BE2C (cell line): ENCODE results near the gene ATP6AP2.
"Not testable (repeated sequence)": the region's sequence is repeated elsewhere in the genome, so short reads cannot be mapped to it uniquely, and the experiment has no call there.

ENCODE experiments used
- DNase-seq: peaks from one replicate; pipeline ENCODE4 v3.0.0-alpha.2; 2020
- H3K27me3 ChIP-seq: fragments of 250-450 bp; sonication (Bioruptor Pico); 2 replicates; pipeline ENCODE4 v1.5.1; 2020; ENCODE audit warnings: mild to moderate bottlenecking
- H3K36me3 ChIP-seq: fragments of 250-450 bp; sonication (Bioruptor Pico); 2 replicates; pipeline ENCODE4 v1.5.1; 2020; ENCODE audit warnings: mild to moderate bottlenecking
- H3K4me1 ChIP-seq: fragments of 250-450 bp; sonication (Bioruptor Pico); 2 replicates; pipeline ENCODE4 v1.5.1; 2020
- H3K4me3 ChIP-seq: 2 replicates; pipeline ENCODE4 v1.5.1; 2011; ENCODE audit warnings: low read depth, low read length
- H3K9me3 ChIP-seq: fragments of 250-450 bp; sonication (Bioruptor Pico); 2 replicates; pipeline ENCODE4 v1.5.1; 2020
- TF ChIP-seq, protein P1 (sequence below): IDR thresholded peaks from 2 replicates; pipeline ENCODE4 v1.5.1; 2012; ENCODE audit warnings: mild to moderate bottlenecking, low read depth, low read length

Gene ATP6AP2

DNA sequence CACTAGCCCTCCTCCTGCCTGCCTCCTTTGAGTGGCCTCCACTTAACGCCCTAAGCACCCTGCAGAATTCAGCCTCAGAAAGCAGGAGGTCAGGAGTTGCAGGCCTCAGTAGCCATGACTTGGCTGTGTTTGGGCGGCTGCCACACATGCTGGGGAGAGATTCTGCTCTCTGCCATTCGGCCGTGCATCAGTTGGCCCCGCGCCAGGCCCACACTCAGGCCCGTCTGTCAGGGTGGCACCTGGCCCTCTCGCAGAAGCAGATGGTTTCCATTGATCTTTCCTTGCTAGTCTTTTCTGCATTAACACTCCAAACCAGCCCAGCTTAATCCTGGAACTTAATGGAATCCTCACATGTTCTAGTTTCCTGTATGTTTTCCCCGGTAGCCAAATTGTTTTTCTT lies 30.7 kb upstream of the ATP6AP2 start:
- DNase-seq, result peak; percentile 90
- TF ChIP-seq, protein P1, sequence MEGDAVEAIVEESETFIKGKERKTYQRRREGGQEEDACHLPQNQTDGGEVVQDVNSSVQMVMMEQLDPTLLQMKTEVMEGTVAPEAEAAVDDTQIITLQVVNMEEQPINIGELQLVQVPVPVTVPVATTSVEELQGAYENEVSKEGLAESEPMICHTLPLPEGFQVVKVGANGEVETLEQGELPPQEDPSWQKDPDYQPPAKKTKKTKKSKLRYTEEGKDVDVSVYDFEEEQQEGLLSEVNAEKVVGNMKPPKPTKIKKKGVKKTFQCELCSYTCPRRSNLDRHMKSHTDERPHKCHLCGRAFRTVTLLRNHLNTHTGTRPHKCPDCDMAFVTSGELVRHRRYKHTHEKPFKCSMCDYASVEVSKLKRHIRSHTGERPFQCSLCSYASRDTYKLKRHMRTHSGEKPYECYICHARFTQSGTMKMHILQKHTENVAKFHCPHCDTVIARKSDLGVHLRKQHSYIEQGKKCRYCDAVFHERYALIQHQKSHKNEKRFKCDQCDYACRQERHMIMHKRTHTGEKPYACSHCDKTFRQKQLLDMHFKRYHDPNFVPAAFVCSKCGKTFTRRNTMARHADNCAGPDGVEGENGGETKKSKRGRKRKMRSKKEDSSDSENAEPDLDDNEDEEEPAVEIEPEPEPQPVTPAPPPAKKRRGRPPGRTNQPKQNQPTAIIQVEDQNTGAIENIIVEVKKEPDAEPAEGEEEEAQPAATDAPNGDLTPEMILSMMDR, result no peak
- peaks cover 3% of the 10 kb centered on the region for H3K4me1 ChIP-seq
- no peaks in the 10 kb centered on the region for H3K27me3 ChIP-seq
- H3K4me3 ChIP-seq, result no peak overlapping the region
- H3K9me3 ChIP-seq, result no peaks in the 10 kb centered on the region
- no peaks in the 10 kb centered on the region for H3K36me3 ChIP-seq

DNA sequence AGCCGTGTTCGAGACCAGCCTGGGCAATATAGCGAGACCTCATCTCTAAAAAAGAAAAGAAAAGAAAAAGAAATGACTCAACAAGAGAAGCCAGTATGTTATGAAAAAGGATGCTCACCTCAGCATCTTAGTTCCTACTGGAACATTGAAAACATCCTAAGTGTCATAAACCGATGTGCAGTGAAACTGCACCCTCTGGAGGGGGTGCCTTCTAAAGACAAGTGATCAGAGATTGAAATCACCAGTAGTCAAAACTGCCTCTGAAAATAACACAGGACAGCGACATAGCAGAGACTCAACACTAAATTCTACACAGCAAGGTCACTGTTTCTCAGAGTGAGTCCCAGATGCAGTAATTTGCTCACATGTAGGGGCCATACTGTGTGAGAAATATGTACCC lies 28.0 kb upstream of the ATP6AP2 start:
- Histone ChIP-seq H3K4me1 (no peaks in the 10 kb centered on the region; the same call in 1 of the 2 replicates), H3K36me3 (no peaks in the 10 kb centered on the region), H3K27me3 (no peaks in the 10 kb centered on the region), H3K4me3 (no peak overlapping the region), H3K9me3 (no peaks in the 10 kb centered on the region)
- TF ChIP-seq, protein P1, result peak; percentile 38
- no peak for DNase-seq

DNA sequence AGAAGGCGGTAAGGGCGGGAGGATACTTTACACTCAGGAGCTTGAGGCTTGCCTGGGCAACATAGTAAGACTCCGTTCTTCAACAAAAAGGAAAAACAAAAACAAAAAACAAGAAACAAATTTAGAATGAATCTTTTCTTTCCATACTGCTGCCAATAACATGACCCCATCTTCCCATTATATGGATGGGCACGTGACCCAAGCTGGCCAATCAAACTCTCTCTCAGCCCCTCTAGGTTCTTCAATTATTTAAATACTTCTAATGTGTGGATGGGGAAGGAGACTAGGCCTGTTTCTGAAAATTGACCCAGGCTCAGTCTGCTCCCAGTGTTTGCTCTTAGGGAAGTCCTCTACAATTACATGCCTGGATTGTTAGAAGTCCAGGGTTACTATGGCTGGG lies 22.2 kb upstream of the ATP6AP2 start:
- TF ChIP-seq, protein P1, result no peak
- DNase-seq, result no peak
- H3K4me3 ChIP-seq, result no peak overlapping the region
- H3K27me3 ChIP-seq, result no peaks in the 10 kb centered on the region
- no peaks in the 10 kb centered on the region for H3K9me3 ChIP-seq
- H3K4me1 ChIP-seq, result no peaks in the 10 kb centered on the region
- no peaks in the 10 kb centered on the region for H3K36me3 ChIP-seq

DNA sequence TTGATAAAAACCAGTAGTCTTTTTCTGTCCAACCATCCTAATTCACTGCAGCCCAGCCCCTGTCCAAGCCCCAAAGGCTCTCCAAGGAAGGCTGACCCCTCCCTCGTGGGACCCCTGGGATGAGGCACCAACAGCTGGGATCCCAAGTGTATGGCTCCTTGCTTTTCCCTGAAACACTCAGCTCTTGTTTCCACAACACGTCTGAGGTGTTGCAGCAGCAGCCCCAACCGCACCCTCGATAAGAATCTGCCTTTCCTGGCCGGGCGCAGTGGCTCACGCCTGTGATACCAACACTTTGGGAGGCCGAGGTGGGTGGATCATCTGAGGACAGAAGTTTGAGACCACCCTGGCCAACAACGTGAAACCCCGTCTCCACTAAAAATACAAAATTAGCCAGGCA lies 17.0 kb upstream of the ATP6AP2 start:
- Histone ChIP-seq H3K36me3 (no peaks in the 10 kb centered on the region), H3K4me3 (no peak overlapping the region), H3K4me1 (no peaks in the 10 kb centered on the region), H3K9me3 (no peaks in the 10 kb centered on the region), H3K27me3 (no peaks in the 10 kb centered on the region)
- TF ChIP-seq, protein P1, result no peak
- no peak for DNase-seq

DNA sequence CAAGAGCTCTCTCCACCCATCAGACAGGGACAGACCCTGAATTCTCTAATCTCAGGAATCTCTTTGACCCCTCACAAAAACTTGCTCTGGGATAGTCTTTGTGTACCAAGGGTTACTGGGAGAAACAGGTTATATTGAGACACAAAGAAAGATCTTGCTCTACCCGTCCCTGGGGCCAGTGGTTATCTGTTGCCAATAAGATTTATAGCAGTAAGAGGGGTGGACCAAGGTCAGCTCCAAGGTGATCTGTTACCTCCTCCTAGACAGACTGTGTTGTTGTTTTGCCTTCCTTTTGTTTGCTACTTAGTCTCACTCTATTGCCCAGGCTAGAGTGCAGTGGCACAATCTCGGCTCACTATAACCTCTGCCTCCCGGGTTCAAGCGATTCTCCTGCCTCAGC lies 16.3 kb upstream of the ATP6AP2 start:
- Histone ChIP-seq H3K36me3 (no peaks in the 10 kb centered on the region), H3K4me3 (no peak overlapping the region), H3K27me3 (no peaks in the 10 kb centered on the region), H3K9me3 (no peaks in the 10 kb centered on the region), H3K4me1 (no peaks in the 10 kb centered on the region)
- no peak for DNase-seq
- TF ChIP-seq, protein P1, result no peak

DNA sequence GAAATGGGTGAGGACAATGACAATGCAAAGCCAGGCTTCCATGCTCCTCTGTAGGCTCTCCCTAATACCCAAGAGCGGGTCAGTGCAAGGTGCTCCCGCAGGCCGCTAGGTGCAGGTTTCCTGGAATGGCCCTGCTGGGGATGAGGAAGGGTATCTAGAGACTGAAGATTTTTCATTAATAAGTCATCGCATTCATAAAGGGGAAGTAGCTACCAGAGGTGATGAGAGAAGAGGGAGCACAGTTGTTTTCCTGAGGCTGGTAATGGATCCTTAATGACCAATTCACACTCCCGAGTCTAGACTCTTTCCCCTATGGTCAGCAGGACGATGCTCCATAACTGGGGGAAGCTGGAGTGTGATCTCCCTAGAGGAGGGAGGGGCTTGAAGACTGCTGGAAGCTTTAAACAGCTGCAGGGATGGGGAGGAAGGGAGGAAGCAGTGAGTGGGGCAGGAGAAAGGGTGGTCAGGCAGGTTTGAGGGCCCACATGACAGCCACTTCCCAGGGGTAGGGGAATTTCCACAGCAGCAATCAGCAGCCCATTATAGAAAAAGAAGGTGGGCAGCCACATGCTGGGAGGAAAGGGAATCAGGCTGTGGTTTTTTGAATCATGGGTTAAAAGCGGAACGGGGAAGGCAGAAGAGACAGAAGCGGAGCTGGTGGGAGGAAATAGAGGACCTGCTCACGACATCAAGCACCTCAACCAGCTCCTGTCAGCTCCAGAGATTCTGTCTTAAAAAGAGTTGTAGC lies 10.2 kb upstream of the ATP6AP2 start:
- Histone ChIP-seq H3K36me3 (no peaks in the 10 kb centered on the region), H3K9me3 (no peaks in the 10 kb centered on the region), H3K27me3 (no peaks in the 10 kb centered on the region), H3K4me1 (no peaks in the 10 kb centered on the region), H3K4me3 (no peak overlapping the region)
- DNase-seq, result no peak
- TF ChIP-seq, protein P1, result no peak

DNA sequence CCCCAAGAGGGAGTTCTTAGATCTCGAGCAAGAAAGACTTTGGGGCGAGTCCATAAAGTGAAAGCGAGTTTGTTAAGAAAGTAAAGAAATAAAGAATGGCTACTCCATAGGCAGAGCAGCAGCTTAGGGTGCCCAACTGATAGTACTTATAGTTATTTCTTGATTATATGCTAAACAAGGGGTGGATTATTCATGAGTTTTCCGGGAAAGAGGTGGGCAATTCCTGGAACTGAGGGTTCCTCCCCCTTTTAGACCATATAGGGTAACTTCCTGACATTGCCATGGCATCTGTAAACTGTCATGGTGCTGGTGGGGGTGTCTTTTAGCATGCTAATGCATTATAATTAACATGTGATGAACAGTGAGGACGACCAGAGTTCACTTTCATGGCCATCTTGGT lies 9.6 kb upstream of the ATP6AP2 start:
- not testable (repeated sequence) for H3K4me3 ChIP-seq, H3K27me3 ChIP-seq, H3K36me3 ChIP-seq, H3K4me1 ChIP-seq, H3K9me3 ChIP-seq, DNase-seq
